NCI-H2196 treated with DMSO at 0.1 percent for 48 hours (cell line): ENCODE measurements around the gene RNASE8.

ENCODE experiments used
- DNase-seq: peaks from one replicate; lab custom pipeline; 2025; ENCODE audit not compliant: unreplicated experiment; lab: John Stamatoyannopoulos, UW

RNASE8 gene

DNA sequence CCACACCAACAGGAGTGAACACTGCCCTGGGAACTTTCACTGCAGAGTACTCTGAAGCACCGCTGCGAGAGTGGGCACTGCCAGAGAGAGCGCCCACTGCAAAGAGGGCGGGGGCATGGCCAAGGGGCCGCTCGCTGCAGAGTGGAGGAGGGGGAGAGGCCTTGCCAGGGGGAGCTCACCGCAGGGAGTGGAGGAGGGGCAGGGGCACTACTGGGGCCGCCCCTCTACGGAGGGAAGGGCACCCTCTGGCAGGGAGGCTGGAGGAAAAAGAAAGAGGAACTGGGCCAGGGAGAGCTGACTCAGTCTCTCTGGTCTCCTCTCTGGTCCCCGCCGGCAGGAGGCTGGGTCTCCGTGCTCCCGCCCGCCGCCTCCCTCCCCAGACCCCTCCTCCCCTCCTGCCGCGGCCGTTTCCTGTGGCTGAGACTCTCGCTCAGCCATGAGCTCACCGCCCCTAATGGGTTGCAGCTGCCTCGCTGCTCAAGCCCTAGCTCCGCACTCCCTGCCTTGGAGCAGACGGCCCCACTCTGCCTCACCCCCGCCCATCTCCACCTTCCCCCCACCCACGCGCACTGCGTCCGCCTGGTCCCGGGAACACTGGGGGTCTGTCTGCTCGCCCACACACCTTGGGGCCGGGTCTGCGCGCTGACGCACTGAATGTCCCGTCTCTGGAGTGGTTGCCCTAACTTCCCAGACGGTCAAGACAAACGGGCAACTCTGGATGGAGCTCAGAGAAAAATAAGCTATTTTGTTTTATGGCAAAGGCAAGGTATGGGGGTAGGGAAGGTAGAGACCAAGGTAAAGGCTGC lies 13.8 kb downstream of the RNASE8 start:
- peak; percentile 81 for DNase-seq

- DNase-seq = no peak
These were observed 14.4 kb downstream of the RNASE8 start for GRCh38 chr14:21072031-21072473.

DNA sequence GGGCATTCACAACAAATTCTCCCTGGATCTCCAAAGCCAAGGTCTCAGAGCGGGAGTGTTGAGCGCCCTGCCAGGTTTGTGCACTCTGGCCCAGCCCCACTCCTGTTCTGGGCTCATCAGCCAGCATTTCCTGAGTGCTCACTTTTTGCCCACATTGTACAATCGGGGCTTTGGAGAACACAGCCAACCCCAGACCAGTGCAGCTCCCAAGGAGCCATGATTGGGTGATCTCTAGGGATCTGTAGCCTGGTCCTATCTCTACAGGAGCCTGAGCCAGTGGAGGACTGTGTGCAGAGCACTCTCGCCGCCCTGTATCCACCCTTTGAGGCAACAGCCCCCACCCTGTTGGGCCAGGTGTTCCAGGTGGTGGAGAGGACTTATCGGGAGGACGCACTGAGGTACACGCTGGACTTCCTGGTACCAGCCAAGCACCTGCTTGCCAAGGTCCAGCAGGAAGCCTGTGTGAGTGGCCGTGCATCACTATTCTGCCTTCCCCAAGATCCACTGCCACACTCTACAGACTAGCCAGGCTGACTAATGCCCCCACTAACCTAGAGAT lies 15.2 kb downstream of the RNASE8 start:
- DNase-seq = peak; percentile 54

DNA sequence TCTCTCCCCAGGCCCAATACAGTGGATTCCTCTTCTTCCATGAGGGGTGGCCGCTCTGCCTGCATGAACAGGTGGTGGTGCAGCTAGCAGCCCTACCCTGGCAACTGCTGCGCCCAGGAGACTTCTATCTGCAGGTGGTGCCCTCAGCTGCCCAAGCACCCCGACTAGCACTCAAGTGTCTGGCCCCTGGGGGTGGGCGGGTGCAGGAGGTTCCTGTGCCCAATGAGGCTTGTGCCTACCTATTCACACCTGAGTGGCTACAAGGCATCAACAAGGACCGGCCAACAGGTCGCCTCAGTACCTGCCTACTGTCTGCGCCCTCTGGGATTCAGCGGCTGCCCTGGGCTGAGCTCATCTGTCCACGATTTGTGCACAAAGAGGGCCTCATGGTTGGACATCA lies 16.3 kb downstream of the RNASE8 start:
- DNase-seq = no peak

GRCh38 chr14:21074398-21075272 lies 17.0 kb downstream of the RNASE8 start:
- no peak for DNase-seq

DNA sequence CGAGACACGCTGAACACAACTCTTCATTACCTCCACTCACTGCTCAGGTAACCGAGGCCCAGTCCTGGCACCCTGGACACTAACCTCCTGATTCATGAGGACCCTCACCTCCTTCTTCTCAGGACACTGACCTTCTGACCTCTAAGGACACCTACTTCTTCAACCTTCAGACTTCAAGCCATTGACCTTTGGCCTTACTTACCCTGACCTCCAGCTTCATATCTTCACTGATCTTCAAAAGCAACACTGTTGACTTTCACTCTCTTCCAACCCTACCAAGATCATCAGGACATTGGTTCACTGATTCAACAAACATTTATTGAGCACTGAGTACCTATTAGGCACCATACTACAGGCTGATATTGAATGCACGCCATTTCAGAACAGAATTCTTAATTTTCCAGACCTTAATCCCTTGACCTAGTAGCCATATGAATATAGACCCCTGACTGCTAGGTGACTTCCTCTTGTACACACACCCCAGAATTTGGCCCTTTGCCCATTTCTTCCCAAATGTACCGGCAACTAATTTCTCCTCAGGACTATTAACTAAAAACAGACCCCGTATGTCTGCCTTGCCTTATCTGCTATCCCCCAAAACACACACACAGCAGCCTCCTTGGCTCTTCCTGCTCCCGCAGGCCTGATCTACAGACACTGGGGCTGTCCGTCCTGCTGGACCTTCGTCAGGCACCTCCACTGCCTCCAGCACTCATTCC lies 18.3 kb downstream of the RNASE8 start:
- DNase-seq = no peak

- no peak for DNase-seq
These were observed 20.1 kb downstream of the RNASE8 start for GRCh38 chr14:21077672-21078071.

DNA sequence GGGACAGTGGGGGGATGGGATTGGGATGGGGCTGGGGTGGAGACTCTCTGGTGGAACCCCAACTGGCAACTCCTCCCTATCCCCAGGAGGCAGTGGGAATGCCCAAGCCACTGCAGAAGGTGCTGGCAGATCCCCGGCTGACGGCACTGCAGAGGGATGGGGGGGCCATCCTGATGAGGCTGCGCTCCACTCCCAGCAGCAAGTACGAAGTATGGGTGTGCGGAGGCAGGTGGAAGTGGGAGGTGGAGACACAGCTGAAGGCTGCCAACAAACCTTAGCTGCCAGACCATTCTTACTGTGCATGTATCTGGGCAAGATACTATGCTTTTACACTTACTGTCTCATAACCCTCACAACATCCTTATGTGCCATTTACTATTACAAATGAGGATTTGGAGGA lies 20.7 kb downstream of the RNASE8 start:
- DNase-seq = no peak

DNA sequence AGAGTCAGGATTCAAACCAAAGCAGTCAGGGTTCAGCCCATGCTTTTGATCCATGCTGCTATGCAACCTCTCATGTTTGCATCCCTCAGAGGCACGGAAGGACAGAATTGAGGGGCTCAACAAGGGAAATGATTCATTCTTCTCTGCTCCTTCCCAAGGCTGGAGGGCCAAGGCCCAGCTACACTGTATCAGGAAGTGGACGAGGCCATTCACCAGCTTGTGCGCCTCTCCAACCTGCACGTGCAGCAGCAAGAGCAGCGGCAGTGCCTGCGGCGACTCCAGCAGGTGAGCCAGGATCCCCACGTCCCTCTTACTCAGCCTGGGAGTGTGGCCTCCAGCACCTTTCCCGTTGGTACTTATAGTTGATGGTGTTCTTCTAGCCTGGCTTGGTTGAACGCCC lies 21.1 kb downstream of the RNASE8 start:
- DNase-seq = no peak

GRCh38 chr14:21081521-21082142 lies 24.0 kb downstream of the RNASE8 start:
- no peak for DNase-seq

- no peak for DNase-seq
These were observed 26.1 kb downstream of the RNASE8 start for GRCh38 chr14:21083565-21084325.

DNA sequence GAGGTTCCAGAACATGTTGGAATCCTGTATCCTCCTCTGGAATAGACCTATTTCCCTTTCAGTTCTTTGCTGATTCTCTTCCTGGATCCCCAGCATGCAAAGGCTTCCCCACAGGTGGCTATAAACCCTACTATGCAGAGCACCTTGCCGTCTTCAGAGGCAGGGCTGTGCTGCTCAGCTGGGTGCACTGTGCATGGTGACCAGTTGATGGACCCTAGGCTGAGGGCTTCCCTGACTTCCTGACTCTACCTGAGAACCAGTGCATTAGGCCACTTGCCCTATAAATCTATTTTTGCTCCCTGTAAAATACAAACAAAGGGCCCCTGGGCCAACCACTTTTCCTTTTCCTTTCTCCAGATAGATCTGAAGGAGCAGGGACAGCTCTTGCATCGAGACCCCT lies 26.8 kb downstream of the RNASE8 start:
- no peak for DNase-seq

DNA sequence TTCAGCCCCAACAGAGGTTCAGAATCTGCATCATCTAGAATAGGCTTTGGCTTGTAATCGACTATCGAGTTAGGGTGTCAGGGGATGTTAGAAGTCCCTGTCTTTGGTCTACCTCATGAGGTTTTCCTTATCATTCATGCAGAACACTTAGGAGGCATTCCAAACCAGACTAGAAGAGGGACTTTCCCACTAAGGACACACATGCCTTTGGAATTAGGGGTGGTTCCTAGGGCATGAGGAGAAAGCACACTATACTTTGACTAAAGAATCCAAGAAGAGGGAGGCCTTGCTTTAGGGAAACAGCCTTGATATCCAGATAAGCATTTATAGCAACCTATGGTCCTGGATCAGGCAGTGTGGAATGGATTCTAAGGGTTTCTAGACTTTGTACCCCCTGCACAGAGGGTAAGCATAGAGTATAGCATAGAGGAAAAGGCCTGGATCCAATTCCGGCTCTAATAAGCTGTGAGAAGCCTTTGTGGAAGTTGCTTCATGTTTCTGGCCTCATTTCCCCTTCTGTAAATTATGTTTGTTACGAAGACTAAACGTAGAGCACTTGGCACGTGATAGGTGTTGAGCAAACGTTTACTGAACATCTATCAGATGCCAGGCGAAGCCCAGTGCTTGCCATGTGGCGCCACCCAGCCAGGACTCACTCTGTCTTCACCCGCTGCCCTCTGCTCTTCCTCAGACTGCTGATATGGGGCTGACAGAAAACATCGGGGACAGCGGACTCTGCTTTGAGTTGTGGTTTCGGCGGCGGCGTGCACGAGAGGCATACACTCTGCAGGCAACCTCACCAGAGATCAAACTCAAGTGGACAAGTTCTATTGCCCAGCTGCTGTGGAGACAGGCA lies 27.6 kb downstream of the RNASE8 start:
- no peak for DNase-seq

- no peak for DNase-seq
These were observed 29.3 kb downstream of the RNASE8 start for GRCh38 chr14:21086908-21087293.

- DNase-seq = peak; percentile 84
These were observed 29.9 kb downstream of the RNASE8 start for GRCh38 chr14:21087294-21088091.

GRCh38 chr14:21088687-21089086 lies 31.1 kb downstream of the RNASE8 start:
- no peak for DNase-seq

DNA sequence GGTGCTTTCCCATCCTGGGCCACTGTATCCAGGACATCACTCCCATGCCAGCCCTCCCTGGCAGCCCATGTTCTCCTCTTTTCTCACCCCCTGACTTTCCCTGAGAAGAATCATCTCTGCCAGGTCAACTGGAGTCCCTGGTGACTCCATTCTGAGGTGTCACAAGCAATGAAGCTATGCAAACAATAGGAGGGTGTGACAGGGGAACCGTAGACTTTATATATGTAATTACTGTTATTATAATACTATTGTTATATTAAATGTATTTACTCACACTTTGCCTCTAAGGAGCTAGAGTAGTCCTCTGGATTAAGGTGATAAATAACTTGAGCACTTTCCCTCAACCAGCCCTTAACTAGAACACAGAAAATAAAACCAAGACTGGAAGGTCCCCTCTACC lies 31.6 kb downstream of the RNASE8 start:
- no peak for DNase-seq

DNA sequence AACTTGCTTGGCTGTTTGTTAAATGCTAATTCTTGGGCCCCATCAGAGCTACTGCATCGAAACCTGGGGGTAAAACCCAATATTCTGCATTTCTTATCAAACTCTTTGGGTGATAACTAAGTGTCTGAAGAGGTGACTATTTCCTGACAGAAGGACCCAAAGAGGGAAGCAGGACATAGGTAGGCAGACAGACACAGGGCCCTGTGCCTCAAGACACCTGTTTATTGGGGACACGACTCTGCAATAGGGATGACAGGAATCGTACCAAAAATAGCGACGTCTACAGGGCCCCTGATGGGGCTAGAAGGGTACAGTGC lies 32.2 kb downstream of the RNASE8 start:
- no peak for DNase-seq
